Upper lobe of right lung (tissue), 1 donor: Measurements from ENCODE around the gene ENPP3. TPM values are rescaled to one million over a fixed set of nuclear protein-coding genes. Genes with fewer than 3 reads are reported as not detected.

Experiments used
- ATAC-seq: fragments of 200-7000 bp; cut with Tn5 transposase; one replicate; pipeline ENCODE4 v1.9.1; 2020; ENCODE audit warnings: mild to moderate bottlenecking, moderate library complexity
- DNase-seq: peaks from one replicate; pipeline ENCODE4 v3.0.0-alpha.2; 2020
- H3K27ac ChIP-seq: fragments of 200-600 bp; one replicate; pipeline ENCODE4 v1.8.0; 2022
- H3K27me3 ChIP-seq: fragments of 200-600 bp; one replicate; pipeline ENCODE4 v1.8.0; 2022; ENCODE audit warnings: mild to moderate bottlenecking
- H3K36me3 ChIP-seq: fragments of 200-600 bp; one replicate; pipeline ENCODE4 v1.8.0; 2022
- H3K4me1 ChIP-seq: fragments of 200-600 bp; one replicate; pipeline ENCODE4 v1.8.0; 2022
- H3K4me3 ChIP-seq: fragments of 200-600 bp; one replicate; pipeline ENCODE4 v1.8.0; 2022; ENCODE audit warnings: mild to moderate bottlenecking
- H3K9me3 ChIP-seq: fragments of 200-600 bp; one replicate; pipeline ENCODE4 v1.8.0; 2022
- intact Hi-C: fragments of 100-400 bp; cut with DNase I; formaldehyde crosslinking; loops from one replicate; pipeline ENCODE4 v1.11.0; 2022
- total RNA-seq: library from RNA; stranded (reverse); fragmentation: NEBNext Ultra II Directional; extraction: Animal tissue kit (Norgen Biotek cat#: 25700); gene quantifications from one replicate; pipeline ENCODE4 v1.2.1, GENCODE V29; 2021
- TF ChIP-seq, protein P1 (sequence below): fragments of 200-600 bp; IDR thresholded peaks from one replicate; pipeline ENCODE4 v1.8.0; 2022; ENCODE audit warnings: antibody characterized with exemption
- donor health status: DM: no; HTN: yes; CAD: no; lungs with severe emphysema.

ENPP3 gene
- total RNA-seq, 1 donor from 2014 or later: 0.87 TPM

DNA sequence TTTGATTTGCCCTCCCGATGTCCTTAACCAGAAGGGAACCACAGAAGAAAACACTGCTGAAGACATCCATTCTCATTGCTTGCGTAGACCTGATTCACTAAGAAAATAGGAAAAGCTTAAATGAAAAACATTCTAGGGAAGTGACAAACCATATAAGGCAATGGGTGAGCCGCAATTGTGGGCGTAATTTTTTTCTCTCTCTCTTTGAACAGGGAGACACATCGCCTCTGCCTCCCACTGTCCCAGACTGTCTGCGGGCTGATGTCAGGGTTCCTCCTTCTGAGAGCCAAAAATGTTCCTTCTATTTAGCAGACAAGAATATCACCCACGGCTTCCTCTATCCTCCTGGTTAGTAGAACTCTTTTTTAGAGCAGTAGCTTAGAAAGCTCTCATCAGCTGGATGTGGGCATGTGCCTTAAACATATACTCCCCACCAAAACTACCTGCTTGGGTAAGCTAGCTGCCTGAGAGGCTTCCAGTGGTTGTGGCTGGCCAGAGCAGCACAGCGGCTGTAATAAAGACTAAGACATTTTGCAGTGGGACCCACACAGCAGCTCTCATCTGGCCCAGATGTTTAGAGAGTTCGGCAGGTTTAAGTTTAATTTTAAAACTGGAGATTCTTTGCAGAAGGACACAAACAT, 96.4 kb downstream of the ENPP3 start:
- H3K4me3 ChIP-seq: no peak overlapping the region
- DNase-seq (peak; percentile 62), ATAC-seq (peak; percentile 81)
- intact Hi-C loops: no loop called here
- no peaks in the 10 kb centered on the region for H3K36me3 ChIP-seq
- TF ChIP-seq, protein P1, sequence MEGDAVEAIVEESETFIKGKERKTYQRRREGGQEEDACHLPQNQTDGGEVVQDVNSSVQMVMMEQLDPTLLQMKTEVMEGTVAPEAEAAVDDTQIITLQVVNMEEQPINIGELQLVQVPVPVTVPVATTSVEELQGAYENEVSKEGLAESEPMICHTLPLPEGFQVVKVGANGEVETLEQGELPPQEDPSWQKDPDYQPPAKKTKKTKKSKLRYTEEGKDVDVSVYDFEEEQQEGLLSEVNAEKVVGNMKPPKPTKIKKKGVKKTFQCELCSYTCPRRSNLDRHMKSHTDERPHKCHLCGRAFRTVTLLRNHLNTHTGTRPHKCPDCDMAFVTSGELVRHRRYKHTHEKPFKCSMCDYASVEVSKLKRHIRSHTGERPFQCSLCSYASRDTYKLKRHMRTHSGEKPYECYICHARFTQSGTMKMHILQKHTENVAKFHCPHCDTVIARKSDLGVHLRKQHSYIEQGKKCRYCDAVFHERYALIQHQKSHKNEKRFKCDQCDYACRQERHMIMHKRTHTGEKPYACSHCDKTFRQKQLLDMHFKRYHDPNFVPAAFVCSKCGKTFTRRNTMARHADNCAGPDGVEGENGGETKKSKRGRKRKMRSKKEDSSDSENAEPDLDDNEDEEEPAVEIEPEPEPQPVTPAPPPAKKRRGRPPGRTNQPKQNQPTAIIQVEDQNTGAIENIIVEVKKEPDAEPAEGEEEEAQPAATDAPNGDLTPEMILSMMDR: no peak
- no peak overlapping the region for H3K27ac ChIP-seq
- no peaks in the 10 kb centered on the region for H3K4me1 ChIP-seq
- no peaks in the 10 kb centered on the region for H3K9me3 ChIP-seq
- H3K27me3 ChIP-seq: no peaks in the 10 kb centered on the region

DNA sequence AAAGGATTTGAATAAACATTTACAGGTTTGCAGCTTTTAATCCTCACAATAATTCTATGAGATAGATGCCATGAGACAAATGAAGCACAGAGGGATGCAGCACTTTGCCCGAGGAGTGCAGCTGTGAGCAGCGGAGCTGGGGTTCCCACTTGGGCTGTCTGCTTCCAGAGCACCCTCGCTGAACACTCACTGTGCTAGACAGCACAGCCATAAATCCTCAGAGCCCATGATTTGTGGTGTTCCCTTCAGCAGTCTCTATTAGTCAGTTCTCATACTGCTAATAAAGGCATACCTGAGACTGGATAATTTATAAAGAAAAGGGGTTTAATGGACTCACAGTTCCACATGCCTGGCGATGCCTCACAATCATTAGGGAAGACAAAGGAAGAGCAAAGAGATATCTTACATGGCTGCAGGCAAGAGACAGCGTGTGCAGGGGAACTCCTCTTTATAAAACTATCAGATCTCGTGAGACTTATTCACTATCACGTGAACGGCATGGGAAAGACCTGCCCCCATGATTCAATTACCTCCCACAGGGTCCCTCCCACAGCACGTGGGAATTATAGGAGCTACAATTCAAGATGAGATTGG, 99.0 kb downstream of the ENPP3 start:
- H3K9me3 ChIP-seq: no peaks in the 10 kb centered on the region
- no peak overlapping the region for H3K4me3 ChIP-seq
- H3K27ac ChIP-seq: no peak overlapping the region
- intact Hi-C loops: no loop called here
- H3K36me3 ChIP-seq: no peaks in the 10 kb centered on the region
- H3K4me1 ChIP-seq: no peaks in the 10 kb centered on the region
- ATAC-seq (no peak), DNase-seq (no peak)
- H3K27me3 ChIP-seq: no peaks in the 10 kb centered on the region
- TF ChIP-seq, protein P1: no peak

DNA sequence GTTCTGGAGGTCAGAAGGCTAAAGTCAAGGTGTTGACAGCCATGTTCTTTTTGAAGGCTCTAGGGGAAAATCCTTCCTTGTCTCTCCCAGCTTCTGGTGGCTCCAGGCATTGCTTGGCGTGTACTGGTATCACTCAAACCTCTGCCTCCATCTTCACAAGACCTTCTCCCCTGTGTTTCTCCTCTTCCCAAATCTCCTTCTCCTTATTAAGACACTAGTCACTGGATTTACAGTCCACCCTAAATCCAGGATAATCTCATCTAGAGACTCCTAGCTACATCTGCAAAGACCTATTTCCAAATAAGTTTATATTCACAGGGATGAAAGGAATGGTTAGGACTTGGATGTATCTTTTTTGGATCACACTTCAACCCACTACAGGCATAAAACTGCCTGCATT, 99.7 kb downstream of the ENPP3 start:
- Histone ChIP-seq H3K27me3 (no peaks in the 10 kb centered on the region), H3K4me3 (no peak overlapping the region), H3K27ac (no peak overlapping the region), H3K4me1 (no peaks in the 10 kb centered on the region), H3K36me3 (no peaks in the 10 kb centered on the region), H3K9me3 (no peaks in the 10 kb centered on the region)
- intact Hi-C loops: no loop called here
- ATAC-seq: no peak
- no peak for DNase-seq
- TF ChIP-seq, protein P1: no peak

DNA sequence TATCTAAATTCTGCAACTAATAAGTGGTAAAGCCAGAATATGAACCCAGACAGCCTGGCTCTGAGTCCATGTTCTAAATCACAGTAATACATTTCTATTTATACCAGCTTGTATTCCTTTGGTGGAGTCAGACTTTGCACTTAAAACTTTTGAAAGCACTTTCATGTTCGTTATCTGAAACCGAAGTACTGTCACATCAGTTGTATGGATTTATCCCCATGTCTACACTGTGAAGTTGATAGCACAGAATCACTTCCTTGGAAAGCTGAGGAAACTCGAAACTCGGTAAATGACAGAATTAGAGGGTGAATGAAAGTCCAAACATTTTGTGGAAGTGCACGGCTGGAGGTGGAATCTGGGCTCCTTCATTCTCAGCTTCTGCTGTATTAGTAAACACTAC, 102.0 kb downstream of the ENPP3 start:
- Histone ChIP-seq H3K4me1 (no peaks in the 10 kb centered on the region), H3K27me3 (no peaks in the 10 kb centered on the region), H3K36me3 (no peaks in the 10 kb centered on the region), H3K27ac (no peak overlapping the region), H3K4me3 (no peak overlapping the region), H3K9me3 (no peaks in the 10 kb centered on the region)
- ATAC-seq: no peak
- intact Hi-C loops: no loop called here
- TF ChIP-seq, protein P1: no peak
- DNase-seq: no peak

DNA sequence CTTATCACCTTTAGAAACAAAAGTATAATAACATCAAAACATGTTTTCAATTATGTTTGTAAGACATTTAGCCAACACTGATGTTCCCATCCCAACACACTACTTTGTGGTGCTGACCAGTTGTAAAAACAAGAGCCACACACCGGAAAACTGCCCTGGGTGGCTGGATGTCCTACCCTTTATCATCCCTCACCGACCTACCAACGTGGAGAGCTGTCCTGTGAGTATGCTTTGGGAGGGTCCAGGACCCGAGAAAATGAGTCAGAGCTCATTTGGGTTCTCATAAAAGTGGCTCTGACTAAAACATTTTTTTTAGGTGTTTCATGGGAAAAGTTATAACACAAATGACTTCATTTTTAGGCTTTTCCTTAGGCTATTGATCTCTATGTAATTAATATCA, 103.1 kb downstream of the ENPP3 start:
- DNase-seq (no peak), ATAC-seq (no peak)
- H3K4me1 ChIP-seq: no peaks in the 10 kb centered on the region
- no peaks in the 10 kb centered on the region for H3K9me3 ChIP-seq
- H3K36me3 ChIP-seq: no peaks in the 10 kb centered on the region
- intact Hi-C loops: no loop called here
- no peaks in the 10 kb centered on the region for H3K27me3 ChIP-seq
- TF ChIP-seq, protein P1: no peak
- H3K4me3 ChIP-seq: no peak overlapping the region
- H3K27ac ChIP-seq: no peak overlapping the region
